Measurements from ENCODE around the gene MAPK8IP1. TPM values are rescaled to one million over a fixed set of nuclear protein-coding genes. Genes with fewer than 3 reads are reported as not detected.

The MAPK8IP1 gene
- total and polyA plus RNA-seq, 2 donors (not counting 1 experiment from before 2014, with no cell fraction given), result 2.1 to 4.0 TPM

GRCh38 chr11:45877221-45877620 lies 8.2 kb upstream of the MAPK8IP1 start:
- Mint-ChIP-seq H3K9me3 (ENCODE audit: insufficient read depth) (no peaks in the 10 kb centered on the region), H3K4me3 (no peak overlapping the region), H3K27ac (no peak overlapping the region), H3K27me3 (no peaks in the 10 kb centered on the region), H3K4me1 (no peaks in the 10 kb centered on the region)
- Histone ChIP-seq H4K20me1 (ENCODE audit: control insufficient read depth, insufficient read depth, low read length, poor library complexity, severe bottlenecking) (no peaks in the 10 kb centered on the region), H3K4me2 (replicated peaks; ENCODE audit: low read depth, low read length, poor library complexity, severe bottlenecking) (no peak overlapping the region), H3K27me3 (replicated peaks in 1 of 4; ENCODE audit: control extremely low read depth in 1 of 4, control insufficient read depth in 3 of 4, insufficient read depth in 4 of 4, low read length in 3 of 4) (no peaks in the 10 kb centered on the region), H2AFZ (ENCODE audit: insufficient read depth, low read depth, low read length, poor library complexity, severe bottlenecking) (no peak overlapping the region), H3K4me1 (ENCODE audit: control insufficient read depth in 2 of 2, insufficient read depth in 2 of 2, low read length in 2 of 2) (no peaks in the 10 kb centered on the region), H3K9ac (ENCODE audit: low read length) (no peak overlapping the region), H3K27ac (ENCODE audit: low read length in 2 of 2) (no peak overlapping the region), H3K79me2 (ENCODE audit: control insufficient read depth, insufficient read depth, low read length) (no peaks in the 10 kb centered on the region), H3K9me3 (ENCODE audit: control extremely low read depth in 1 of 3, control insufficient read depth in 2 of 3, insufficient read depth in 1 of 3, low read length in 2 of 3) (no peaks in the 10 kb centered on the region), H3K4me3 (ENCODE audit: control extremely low read depth in 1 of 5, extremely low read depth in 1 of 5, insufficient read depth in 1 of 5, low read depth in 2 of 5, low read length in 4 of 5) (no peak overlapping the region), H3K36me3 (replicated peaks in 1 of 2; ENCODE audit: control extremely low read depth in 1 of 2, control insufficient read depth in 1 of 2, extremely low read depth in 1 of 2, insufficient read depth in 2 of 2, low read length in 1 of 2) (peaks cover 0 to 59% of the 10 kb centered on the region in 2 experiments)
- WGBS (ENCODE audit: insufficient coverage), result 100% methylated on average over 8 of the region's 8 CpGs
- intact Hi-C loops (cut with micrococcal nuclease), result no loop called here
- DNase-seq (no peak), ATAC-seq (ENCODE audit: low read depth) (no peak)
- POLR2A ChIA-PET, result no interaction called here
- TF ChIP-seq CTCF (IDR thresholded peaks at IDR 0.05) (no peak), EZH2 (IDR thresholded peaks at IDR 0.05; ENCODE audit: borderline replicate concordance, insufficient read depth, low read depth, low read length, poor library complexity, severe bottlenecking) (no peak)
- CTCF ChIA-PET, result no interaction called here

GRCh38 chr11:45877845-45878244 lies 7.6 kb upstream of the MAPK8IP1 start:
- Mint-ChIP-seq H3K27ac (no peak overlapping the region), H3K4me3 (no peak overlapping the region), H3K4me1 (no peaks in the 10 kb centered on the region), H3K9me3 (ENCODE audit: insufficient read depth) (no peaks in the 10 kb centered on the region), H3K27me3 (no peaks in the 10 kb centered on the region)
- H3K27me3 ChIP-seq (replicated peaks in 1 of 4; ENCODE audit: control extremely low read depth in 1 of 4, control insufficient read depth in 3 of 4, insufficient read depth in 4 of 4, low read length in 3 of 4), result no peaks in the 10 kb centered on the region
- no peak overlapping the region for H3K4me3 ChIP-seq (ENCODE audit: control extremely low read depth in 1 of 5, extremely low read depth in 1 of 5, insufficient read depth in 1 of 5, low read depth in 2 of 5, low read length in 4 of 5)
- H3K4me1 ChIP-seq (ENCODE audit: control insufficient read depth in 2 of 2, insufficient read depth in 2 of 2, low read length in 2 of 2), result no peaks in the 10 kb centered on the region
- no peak for ATAC-seq (ENCODE audit: low read depth)
- no peak overlapping the region for H2AFZ ChIP-seq (ENCODE audit: insufficient read depth, low read depth, low read length, poor library complexity, severe bottlenecking)
- H3K4me2 ChIP-seq (replicated peaks; ENCODE audit: low read depth, low read length, poor library complexity, severe bottlenecking), result no peak overlapping the region
- no peak overlapping the region for H3K27ac ChIP-seq (ENCODE audit: low read length in 2 of 2)
- no peaks in the 10 kb centered on the region for H3K9me3 ChIP-seq (ENCODE audit: control extremely low read depth in 1 of 3, control insufficient read depth in 2 of 3, insufficient read depth in 1 of 3, low read length in 2 of 3)
- intact Hi-C loops (cut with micrococcal nuclease), result no loop called here
- H3K36me3 ChIP-seq (replicated peaks in 1 of 2; ENCODE audit: control extremely low read depth in 1 of 2, control insufficient read depth in 1 of 2, extremely low read depth in 1 of 2, insufficient read depth in 2 of 2, low read length in 1 of 2), result peaks cover 0 to 57% of the 10 kb centered on the region in 2 experiments
- ChIA-PET CTCF (interaction anchor here (1.0 kb wide), 1 partner anchor 131 kb away, joined by 3 read pairs; no protein-coding TSS in a partner anchor), POLR2A (no interaction called here)
- no peaks in the 10 kb centered on the region for H4K20me1 ChIP-seq (ENCODE audit: control insufficient read depth, insufficient read depth, low read length, poor library complexity, severe bottlenecking)
- 100% methylated on average over 3 of the region's 3 CpGs for WGBS (ENCODE audit: insufficient coverage)
- no peak overlapping the region for H3K9ac ChIP-seq (ENCODE audit: low read length)
- H3K79me2 ChIP-seq (ENCODE audit: control insufficient read depth, insufficient read depth, low read length), result no peaks in the 10 kb centered on the region
- no peak for DNase-seq
- no peak for TF ChIP-seq CTCF (IDR thresholded peaks at IDR 0.05)
- no peak for TF ChIP-seq EZH2 (IDR thresholded peaks at IDR 0.05; ENCODE audit: borderline replicate concordance, insufficient read depth, low read depth, low read length, poor library complexity, severe bottlenecking)

Measured in B cell (primary cell).